ENCODE data around the gene GABRR1. TPM values are rescaled to one million over a fixed set of nuclear protein-coding genes. Genes with fewer than 3 reads are reported as not detected.

Gene GABRR1
- total and polyA plus RNA-seq, 2 experiments from 2014 or later, result 0.14 to 0.37 TPM

DNA sequence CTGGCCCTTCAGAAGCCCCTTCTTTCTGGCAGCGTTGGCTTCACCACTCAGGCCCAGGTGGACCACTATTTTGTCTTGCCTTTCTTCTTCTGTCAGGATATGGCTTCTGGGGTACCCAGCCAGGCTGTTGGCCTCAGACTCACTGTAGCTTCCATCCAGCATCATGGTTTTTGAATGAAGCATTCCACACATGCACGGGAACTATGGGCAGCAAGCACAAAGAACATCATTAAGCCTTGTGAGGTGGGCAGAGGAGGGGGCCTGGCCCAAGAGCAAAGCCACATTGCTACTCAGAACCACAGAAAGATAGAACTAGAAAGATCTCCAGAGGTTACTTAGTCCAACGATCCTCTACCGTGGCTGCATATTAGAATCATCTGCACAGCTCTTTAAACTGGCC is 40.6 kb upstream of the GABRR1 start:
- ATAC-seq, result no peak
- no peaks in the 10 kb centered on the region for H3K4me1 Mint-ChIP-seq

DNA sequence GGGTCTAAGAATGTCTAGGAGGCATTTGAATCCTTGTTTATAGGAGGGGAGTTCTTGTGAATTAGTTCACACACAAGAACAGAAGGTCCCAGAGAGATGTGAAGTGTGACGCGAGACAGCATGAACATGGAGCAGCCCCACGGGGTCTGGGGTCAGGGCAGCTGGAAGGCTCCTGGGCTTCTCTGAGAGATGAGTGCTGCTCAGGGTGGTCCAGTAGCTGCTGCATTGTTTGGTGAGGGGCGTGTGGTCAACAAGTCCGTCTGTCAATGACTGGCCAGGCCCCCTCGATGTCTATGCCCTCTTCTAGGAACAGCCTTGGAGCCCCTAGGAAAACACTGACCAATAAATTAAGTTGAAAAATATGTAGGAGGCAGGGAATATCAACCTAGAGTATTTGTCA is 40.2 kb upstream of the GABRR1 start:
- H3K27ac ChIP-seq (ENCODE audit: low read depth), result no peak overlapping the region
- no peaks in the 10 kb centered on the region for H3K4me1 Mint-ChIP-seq
- ATAC-seq, result no peak
- no peak overlapping the region for H3K27ac Mint-ChIP-seq
- no peaks in the 10 kb centered on the region for H3K9me2 ChIP-seq (ENCODE audit: insufficient read depth)
- no peak overlapping the region for H3K4me3 ChIP-seq
- no peak for DNase-seq (ENCODE audit: low spot score)
- H3K36me3 Mint-ChIP-seq (ENCODE audit: low read depth), result no peaks in the 10 kb centered on the region
- H3K4me3 Mint-ChIP-seq, result no peak overlapping the region
- H3K4me1 ChIP-seq (ENCODE audit: insufficient read depth), result no peaks in the 10 kb centered on the region
- H3K27me3 ChIP-seq (ENCODE audit: insufficient read depth), result no peaks in the 10 kb centered on the region
- H4K20me1 ChIP-seq (replicated peaks; ENCODE audit: insufficient read depth), result no peaks in the 10 kb centered on the region
- H3K4me2 ChIP-seq, result no peak overlapping the region
- no peaks in the 10 kb centered on the region for H3F3A ChIP-seq (replicated peaks; ENCODE audit: low read depth)
- H3K9me3 Mint-ChIP-seq, result no peaks in the 10 kb centered on the region
- no peaks in the 10 kb centered on the region for H3K36me3 ChIP-seq (ENCODE audit: insufficient read depth)
- no peak overlapping the region for H2AFZ ChIP-seq
- H3K27me3 Mint-ChIP-seq (ENCODE audit: insufficient read depth, low read depth, poor library complexity), result peaks cover 2% of the 10 kb centered on the region
- H3K79me2 ChIP-seq (replicated peaks; ENCODE audit: insufficient read depth), result no peaks in the 10 kb centered on the region
- no peak for TF ChIP-seq STAT1 (IDR thresholded peaks at IDR 0.05; ENCODE audit: unreplicated experiment)
- no peak for TF ChIP-seq ZNF114 (CRISPR knock-in tag; IDR thresholded peaks at IDR 0.05)
- TF ChIP-seq CREB1 (CRISPR knock-in tag; IDR thresholded peaks at IDR 0.05; ENCODE audit: low read depth), result no peak
- no peak for TF ChIP-seq POLR2AphosphoS5 (IDR thresholded peaks at IDR 0.05; ENCODE audit: low read depth)
- TF ChIP-seq, protein P1, sequence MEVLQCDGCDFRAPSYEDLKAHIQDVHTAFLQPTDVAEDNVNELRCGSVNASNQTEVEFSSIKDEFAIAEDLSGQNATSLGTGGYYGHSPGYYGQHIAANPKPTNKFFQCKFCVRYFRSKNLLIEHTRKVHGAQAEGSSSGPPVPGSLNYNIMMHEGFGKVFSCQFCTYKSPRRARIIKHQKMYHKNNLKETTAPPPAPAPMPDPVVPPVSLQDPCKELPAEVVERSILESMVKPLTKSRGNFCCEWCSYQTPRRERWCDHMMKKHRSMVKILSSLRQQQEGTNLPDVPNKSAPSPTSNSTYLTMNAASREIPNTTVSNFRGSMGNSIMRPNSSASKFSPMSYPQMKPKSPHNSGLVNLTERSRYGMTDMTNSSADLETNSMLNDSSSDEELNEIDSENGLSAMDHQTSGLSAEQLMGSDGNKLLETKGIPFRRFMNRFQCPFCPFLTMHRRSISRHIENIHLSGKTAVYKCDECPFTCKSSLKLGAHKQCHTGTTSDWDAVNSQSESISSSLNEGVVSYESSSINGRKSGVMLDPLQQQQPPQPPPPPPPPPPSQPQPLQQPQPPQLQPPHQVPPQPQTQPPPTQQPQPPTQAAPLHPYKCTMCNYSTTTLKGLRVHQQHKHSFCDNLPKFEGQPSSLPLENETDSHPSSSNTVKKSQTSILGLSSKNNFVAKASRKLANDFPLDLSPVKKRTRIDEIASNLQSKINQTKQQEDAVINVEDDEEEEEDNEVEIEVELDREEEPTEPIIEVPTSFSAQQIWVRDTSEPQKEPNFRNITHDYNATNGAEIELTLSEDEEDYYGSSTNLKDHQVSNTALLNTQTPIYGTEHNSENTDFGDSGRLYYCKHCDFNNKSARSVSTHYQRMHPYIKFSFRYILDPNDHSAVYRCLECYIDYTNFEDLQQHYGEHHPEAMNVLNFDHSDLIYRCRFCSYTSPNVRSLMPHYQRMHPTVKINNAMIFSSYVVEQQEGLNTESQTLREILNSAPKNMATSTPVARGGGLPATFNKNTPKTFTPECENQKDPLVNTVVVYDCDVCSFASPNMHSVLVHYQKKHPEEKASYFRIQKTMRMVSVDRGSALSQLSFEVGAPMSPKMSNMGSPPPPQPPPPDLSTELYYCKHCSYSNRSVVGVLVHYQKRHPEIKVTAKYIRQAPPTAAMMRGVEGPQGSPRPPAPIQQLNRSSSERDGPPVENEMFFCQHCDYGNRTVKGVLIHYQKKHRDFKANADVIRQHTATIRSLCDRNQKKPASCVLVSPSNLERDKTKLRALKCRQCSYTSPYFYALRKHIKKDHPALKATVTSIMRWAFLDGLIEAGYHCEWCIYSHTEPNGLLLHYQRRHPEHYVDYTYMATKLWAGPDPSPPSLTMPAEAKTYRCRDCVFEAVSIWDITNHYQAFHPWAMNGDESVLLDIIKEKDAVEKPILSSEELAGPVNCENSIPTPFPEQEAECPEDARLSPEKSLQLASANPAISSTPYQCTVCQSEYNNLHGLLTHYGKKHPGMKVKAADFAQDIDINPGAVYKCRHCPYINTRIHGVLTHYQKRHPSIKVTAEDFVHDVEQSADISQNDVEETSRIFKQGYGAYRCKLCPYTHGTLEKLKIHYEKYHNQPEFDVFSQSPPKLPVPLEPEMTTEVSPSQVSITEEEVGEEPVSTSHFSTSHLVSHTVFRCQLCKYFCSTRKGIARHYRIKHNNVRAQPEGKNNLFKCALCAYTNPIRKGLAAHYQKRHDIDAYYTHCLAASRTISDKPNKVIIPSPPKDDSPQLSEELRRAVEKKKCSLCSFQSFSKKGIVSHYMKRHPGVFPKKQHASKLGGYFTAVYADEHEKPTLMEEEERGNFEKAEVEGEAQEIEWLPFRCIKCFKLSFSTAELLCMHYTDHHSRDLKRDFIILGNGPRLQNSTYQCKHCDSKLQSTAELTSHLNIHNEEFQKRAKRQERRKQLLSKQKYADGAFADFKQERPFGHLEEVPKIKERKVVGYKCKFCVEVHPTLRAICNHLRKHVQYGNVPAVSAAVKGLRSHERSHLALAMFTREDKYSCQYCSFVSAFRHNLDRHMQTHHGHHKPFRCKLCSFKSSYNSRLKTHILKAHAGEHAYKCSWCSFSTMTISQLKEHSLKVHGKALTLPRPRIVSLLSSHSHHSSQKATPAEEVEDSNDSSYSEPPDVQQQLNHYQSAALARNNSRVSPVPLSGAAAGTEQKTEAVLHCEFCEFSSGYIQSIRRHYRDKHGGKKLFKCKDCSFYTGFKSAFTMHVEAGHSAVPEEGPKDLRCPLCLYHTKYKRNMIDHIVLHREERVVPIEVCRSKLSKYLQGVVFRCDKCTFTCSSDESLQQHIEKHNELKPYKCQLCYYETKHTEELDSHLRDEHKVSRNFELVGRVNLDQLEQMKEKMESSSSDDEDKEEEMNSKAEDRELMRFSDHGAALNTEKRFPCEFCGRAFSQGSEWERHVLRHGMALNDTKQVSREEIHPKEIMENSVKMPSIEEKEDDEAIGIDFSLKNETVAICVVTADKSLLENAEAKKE (CRISPR knock-in tag; IDR thresholded peaks at IDR 0.05), result no peak
- no peak for TF ChIP-seq NANOG (IDR thresholded peaks at IDR 0.05; ENCODE audit: borderline replicate concordance)
- TF ChIP-seq JUNB (IDR thresholded peaks at IDR 0.05; ENCODE audit: unreplicated experiment), result no peak
- no peak for TF ChIP-seq REST (IDR thresholded peaks at IDR 0.05; ENCODE audit: unreplicated experiment)
- no peak for TF ChIP-seq EZH2 (IDR thresholded peaks at IDR 0.05; ENCODE audit: low read depth, unreplicated experiment)
- TF ChIP-seq ETS1 (IDR thresholded peaks at IDR 0.05), result no peak
- no peak for TF ChIP-seq ZNF331 (CRISPR knock-in tag; IDR thresholded peaks at IDR 0.05; ENCODE audit: low read depth)
- no peak for TF ChIP-seq EZH2phosphoT487 (IDR thresholded peaks at IDR 0.05; ENCODE audit: unreplicated experiment)

More for the DNA sequence above, 40.6 kb upstream of the GABRR1 start:
- H3K27ac ChIP-seq (ENCODE audit: low read depth), result no peak overlapping the region
- H3K9me2 ChIP-seq (ENCODE audit: insufficient read depth), result no peaks in the 10 kb centered on the region
- Mint-ChIP-seq H3K4me3 (no peak overlapping the region), H3K27me3 (ENCODE audit: insufficient read depth, low read depth, poor library complexity) (peaks cover 2% of the 10 kb centered on the region), H3K9me3 (no peaks in the 10 kb centered on the region), H3K27ac (no peak overlapping the region), H3K36me3 (ENCODE audit: low read depth) (no peaks in the 10 kb centered on the region)
- no peaks in the 10 kb centered on the region for H3F3A ChIP-seq (replicated peaks; ENCODE audit: low read depth)
- no peak overlapping the region for H3K4me3 ChIP-seq
- H3K79me2 ChIP-seq (replicated peaks; ENCODE audit: insufficient read depth), result no peaks in the 10 kb centered on the region
- no peak for DNase-seq (ENCODE audit: low spot score)
- H3K4me2 ChIP-seq, result no peak overlapping the region
- no peaks in the 10 kb centered on the region for H3K4me1 ChIP-seq (ENCODE audit: insufficient read depth)
- TF ChIP-seq EZH2 (IDR thresholded peaks at IDR 0.05; ENCODE audit: low read depth, unreplicated experiment), result no peak
- no peak for TF ChIP-seq CREB1 (CRISPR knock-in tag; IDR thresholded peaks at IDR 0.05; ENCODE audit: low read depth)
- no peak for TF ChIP-seq EZH2phosphoT487 (IDR thresholded peaks at IDR 0.05; ENCODE audit: unreplicated experiment)
- no peaks in the 10 kb centered on the region for H3K27me3 ChIP-seq (ENCODE audit: insufficient read depth)
- no peaks in the 10 kb centered on the region for H3K36me3 ChIP-seq (ENCODE audit: insufficient read depth)
- no peaks in the 10 kb centered on the region for H4K20me1 ChIP-seq (replicated peaks; ENCODE audit: insufficient read depth)
- no peak overlapping the region for H2AFZ ChIP-seq
